Transverse colon (tissue), 3 donors: ENCODE results near the gene AIG1.

Experiments
- CTCF ChIP-seq, 5 experiments: fragments of 200-600 bp in 3 of 5; fragments of 450-650 bp in 2 of 5; sonication (generic) in 3 of 5; IDR thresholded peaks; 1 replicate in 2 of 5; 2 replicates in 3 of 5; pipeline ENCODE4 v1.5.1; 2016 to 2017; ENCODE audit warnings: antibody characterized with exemption in 5 of 5, inconsistent platforms in 3 of 5, mild to moderate bottlenecking in 2 of 5, moderate library complexity in 1 of 5
- EP300 ChIP-seq: sonication (generic); formaldehyde crosslinking; IDR thresholded peaks from one replicate; pipeline ENCODE4 v1.6.1; 2017; ENCODE audit warnings: antibody characterized with exemption, low read depth
- POLR2A ChIP-seq: fragments of 450-650 bp; IDR thresholded peaks from one replicate; pipeline ENCODE4 v1.6.1; 2016; ENCODE audit warnings: antibody characterized with exemption, mild to moderate bottlenecking, moderate library complexity

GRCh38 chr6:143363299-143363698 lies 302.6 kb downstream of the AIG1 start:
- TF ChIP-seq CTCF (IDR thresholded peaks at IDR 0.05), result no peak
- TF ChIP-seq EP300, result no peak
- no peak for TF ChIP-seq POLR2A
